ENCODE data around the gene GUCY1A2. TPM values are rescaled to one million over a fixed set of nuclear protein-coding genes. Genes with fewer than 3 reads are reported as not detected.

GUCY1A2 gene
- total RNA-seq, 2 donors from 2014 or later, result 4.4 to 6.3 TPM

DNA sequence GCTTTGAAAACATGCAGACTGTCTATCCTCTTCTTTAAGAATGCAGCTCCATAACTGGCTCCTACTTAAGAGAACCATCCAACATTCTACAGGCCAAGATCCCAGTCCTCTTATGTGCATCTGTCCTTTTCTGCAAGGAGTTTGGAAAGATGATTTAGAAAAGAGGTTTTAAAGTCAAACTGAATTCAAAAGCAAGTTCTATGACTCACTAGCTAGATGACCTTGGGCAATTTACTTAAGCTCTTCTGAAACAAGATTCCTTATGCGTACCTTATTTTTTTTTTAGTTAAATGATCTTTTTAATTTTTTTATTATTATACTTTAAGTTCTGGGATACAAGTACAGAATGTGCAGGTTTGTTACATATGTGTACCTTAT, 29.2 kb downstream of the GUCY1A2 start:
- peak overlapping the region in 2 of 4 donors; percentile 49 to 50 for H3K27ac ChIP-seq
- no peak overlapping the region for H3K4me3 ChIP-seq
- no peaks in the 10 kb centered on the region for H3K36me3 ChIP-seq (replicated peaks in 1 of 2; ENCODE audit: insufficient read depth in 1 of 2, low read depth in 2 of 2)
- no peaks in the 10 kb centered on the region for H3K27me3 ChIP-seq
- intact Hi-C loops (cut with DNase I), result no loop called here
- DNase-seq, result no peak
- 48 to 57% methylated on average over 1 of the region's 1 CpG for WGBS, 2 donors
- ATAC-seq, result no peak
- H3K9me3 ChIP-seq, result no peaks in the 10 kb centered on the region
- no peak for TF ChIP-seq POLR2A (IDR thresholded peaks at IDR 0.05)
- TF ChIP-seq, protein P1, sequence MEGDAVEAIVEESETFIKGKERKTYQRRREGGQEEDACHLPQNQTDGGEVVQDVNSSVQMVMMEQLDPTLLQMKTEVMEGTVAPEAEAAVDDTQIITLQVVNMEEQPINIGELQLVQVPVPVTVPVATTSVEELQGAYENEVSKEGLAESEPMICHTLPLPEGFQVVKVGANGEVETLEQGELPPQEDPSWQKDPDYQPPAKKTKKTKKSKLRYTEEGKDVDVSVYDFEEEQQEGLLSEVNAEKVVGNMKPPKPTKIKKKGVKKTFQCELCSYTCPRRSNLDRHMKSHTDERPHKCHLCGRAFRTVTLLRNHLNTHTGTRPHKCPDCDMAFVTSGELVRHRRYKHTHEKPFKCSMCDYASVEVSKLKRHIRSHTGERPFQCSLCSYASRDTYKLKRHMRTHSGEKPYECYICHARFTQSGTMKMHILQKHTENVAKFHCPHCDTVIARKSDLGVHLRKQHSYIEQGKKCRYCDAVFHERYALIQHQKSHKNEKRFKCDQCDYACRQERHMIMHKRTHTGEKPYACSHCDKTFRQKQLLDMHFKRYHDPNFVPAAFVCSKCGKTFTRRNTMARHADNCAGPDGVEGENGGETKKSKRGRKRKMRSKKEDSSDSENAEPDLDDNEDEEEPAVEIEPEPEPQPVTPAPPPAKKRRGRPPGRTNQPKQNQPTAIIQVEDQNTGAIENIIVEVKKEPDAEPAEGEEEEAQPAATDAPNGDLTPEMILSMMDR (IDR thresholded peaks at IDR 0.05), result no peak
- H3K4me1 ChIP-seq, result peaks cover 14% of the 10 kb centered on the region

DNA sequence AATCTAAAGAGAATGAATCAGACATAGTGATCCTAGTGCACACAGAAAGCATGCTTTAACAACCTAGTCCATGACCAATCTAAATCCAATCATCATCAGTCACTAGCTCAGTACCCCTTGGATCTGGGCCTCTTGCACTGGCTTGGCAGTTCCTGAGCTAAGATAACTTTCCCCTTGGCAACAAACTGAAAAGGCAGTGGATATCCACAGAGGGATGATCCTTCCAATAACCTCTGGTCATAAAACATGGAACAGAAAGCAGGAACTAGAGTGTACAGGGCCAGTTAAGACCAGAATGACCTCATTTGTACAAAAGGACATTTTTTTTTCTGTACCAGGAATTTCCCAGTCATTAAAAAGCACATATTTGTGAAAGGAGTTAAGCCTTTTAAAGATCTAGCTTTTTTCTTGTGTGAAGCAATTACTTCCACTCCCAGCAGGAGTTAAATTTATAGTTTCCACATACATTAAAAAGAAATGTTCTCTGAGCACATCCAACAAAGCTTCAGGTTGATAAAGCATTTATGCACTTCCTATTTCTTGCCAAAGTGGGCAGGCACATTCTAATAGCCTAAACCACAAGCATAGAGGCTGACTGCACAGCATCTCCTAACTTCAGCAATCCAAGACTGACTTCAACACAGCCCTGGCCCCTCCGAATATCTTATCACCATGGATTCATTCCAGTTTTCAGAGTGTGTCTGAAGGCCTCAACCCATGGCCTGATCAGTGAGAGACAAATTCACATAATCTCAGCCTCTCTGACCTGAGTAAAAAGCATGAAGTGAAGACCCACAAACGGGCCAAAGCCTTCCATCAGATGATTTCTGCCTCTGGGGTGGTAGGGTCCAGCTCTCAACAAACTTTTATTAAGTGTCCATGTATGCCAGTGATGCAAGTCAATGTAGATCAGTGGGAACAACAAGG, 29.9 kb downstream of the GUCY1A2 start:
- H3K27ac ChIP-seq, result peak overlapping the region in 3 of 4 donors; percentile 4 to 50 (median 49)

GRCh38 chr11:106986673-106987072, 31.6 kb downstream of the GUCY1A2 start:
- TF ChIP-seq, protein P1 (IDR thresholded peaks at IDR 0.05), result no peak
- TF ChIP-seq POLR2A (IDR thresholded peaks at IDR 0.05), result no peak
- Histone ChIP-seq H3K36me3 (replicated peaks in 1 of 2; ENCODE audit: insufficient read depth in 1 of 2, low read depth in 2 of 2) (no peaks in the 10 kb centered on the region), H3K4me1 (peaks cover 14% of the 10 kb centered on the region), H3K4me3 (no peak overlapping the region), H3K27ac (no peak overlapping the region), H3K9me3 (no peaks in the 10 kb centered on the region), H3K27me3 (no peaks in the 10 kb centered on the region)
- DNase-seq (no peak), ATAC-seq (no peak)
- intact Hi-C loops (cut with DNase I), result no loop called here
- WGBS, 2 donors, result 70 to 76% methylated on average over 2 of the region's 2 CpGs

More for the DNA sequence above, 29.9 kb downstream of the GUCY1A2 start:
- no peaks in the 10 kb centered on the region for H3K27me3 ChIP-seq
- no peaks in the 10 kb centered on the region for H3K9me3 ChIP-seq
- H3K4me1 ChIP-seq, result peaks cover 14% of the 10 kb centered on the region
- no peaks in the 10 kb centered on the region for H3K36me3 ChIP-seq (replicated peaks in 1 of 2; ENCODE audit: insufficient read depth in 1 of 2, low read depth in 2 of 2)
- ATAC-seq (peak; percentile 81), DNase-seq (peak in 2 of 4 donors; percentile 5 to 25)
- intact Hi-C loops (cut with DNase I), result no loop called here
- WGBS, 2 donors, result 35 to 42% methylated on average over 2 of the region's 2 CpGs
- TF ChIP-seq, protein P1 (IDR thresholded peaks at IDR 0.05), result no peak
- TF ChIP-seq POLR2A (IDR thresholded peaks at IDR 0.05), result no peak
- no peak overlapping the region for H3K4me3 ChIP-seq

DNA sequence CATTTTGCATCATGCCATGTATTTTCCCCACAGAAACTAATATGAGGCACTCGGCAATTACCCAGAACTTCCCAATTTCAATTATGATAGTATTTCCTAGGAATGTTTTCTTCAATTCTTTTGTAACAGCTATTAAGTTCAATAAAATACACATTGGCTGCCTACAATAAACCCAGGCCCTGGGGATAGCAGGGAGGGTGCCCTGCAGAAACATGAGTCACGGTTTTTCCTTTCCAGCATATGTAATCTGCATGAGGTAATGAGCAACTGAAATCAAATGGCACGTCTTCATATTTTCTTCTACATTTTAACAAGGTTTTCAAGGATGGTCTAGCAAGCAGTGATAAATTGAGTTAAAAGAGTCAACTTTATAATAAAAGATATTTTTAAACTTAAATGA, 32.0 kb downstream of the GUCY1A2 start:
- Histone ChIP-seq H3K27ac (no peak overlapping the region), H3K36me3 (replicated peaks in 1 of 2; ENCODE audit: insufficient read depth in 1 of 2, low read depth in 2 of 2) (no peaks in the 10 kb centered on the region), H3K4me3 (no peak overlapping the region), H3K4me1 (peaks cover 14% of the 10 kb centered on the region), H3K9me3 (no peaks in the 10 kb centered on the region), H3K27me3 (no peaks in the 10 kb centered on the region)
- TF ChIP-seq, protein P1 (IDR thresholded peaks at IDR 0.05), result no peak
- no peak for TF ChIP-seq POLR2A (IDR thresholded peaks at IDR 0.05)
- DNase-seq, result no peak
- ATAC-seq, result no peak
- intact Hi-C loops (cut with DNase I), result no loop called here
- 84 to 87% methylated on average over 3 of the region's 3 CpGs for WGBS, 2 donors

All from body of pancreas (tissue), 4 donors.